Endothelial cell of umbilical vein (primary cell): ENCODE results near the gene ATN1. TPM values are rescaled to one million over a fixed set of nuclear protein-coding genes. Genes with fewer than 3 reads are reported as not detected.

Experiments
- BruUV-seq: library from RNA; stranded (reverse); fragments of 400-500 nt; replicated peaks from 2 replicates; lab custom pipeline; 2021; lab: Mats Ljungman, UMichigan
- CTCF ChIA-PET: fragments of 300-600, 350-600 bp; sonication (Branson Sonifier 250); formaldehyde crosslinking; loops from one replicate; lab custom pipeline; 2021; ENCODE audit warnings: antibody characterized with exemption, inconsistent platforms; lab: Charles Lee
- POLR2A ChIA-PET: fragments of 300-600, 350-600 bp; sonication (Branson Sonifier 250); formaldehyde crosslinking; loops from one replicate; lab custom pipeline; 2021; ENCODE audit warnings: antibody characterized with exemption, inconsistent platforms; lab: Charles Lee
- DNase-seq: peaks from one replicate; pipeline ENCODE4 v3.0.0-alpha.2; 2011; ENCODE audit warnings: low read depth, low spot score
- FAIRE-seq: peaks from 2 replicates; lab custom pipeline; 2011; peaks lifted over from hg19 to GRCh38; lab: Jason Lieb, UNC
- H2AFZ ChIP-seq: 2 replicates; pipeline ENCODE4 v1.6.0; 2012; ENCODE audit warnings: low read depth, low read length, control low read depth, inconsistent platforms
- H3K27ac ChIP-seq: 2 replicates; pipeline ENCODE4 v1.5.1; 2011; ENCODE audit warnings: low read depth, mild to moderate bottlenecking, control low read depth, low read length, moderate library complexity; ENCODE audit not compliant: insufficient read depth
- H3K27me3 ChIP-seq, 2 experiments: 2 replicates each; pipeline versions ENCODE4 v1.6.0 to v1.6.1; 2011; ENCODE audit warnings: low read length in 2 of 2, mixed read lengths in 1 of 2; ENCODE audit not compliant: control insufficient read depth in 2 of 2, insufficient read depth in 2 of 2
- H3K36me3 ChIP-seq, 2 experiments: 2 replicates in 1 of 2; 3 replicates in 1 of 2; pipeline ENCODE4 v1.5.1; 2011; ENCODE audit warnings: low read length in 2 of 2, mild to moderate bottlenecking in 1 of 2, moderate library complexity in 1 of 2; ENCODE audit not compliant: control insufficient read depth in 2 of 2, insufficient read depth in 2 of 2; ENCODE audit errors: extremely low read depth in 1 of 2
- H3K4me1 ChIP-seq: 3 replicates; pipeline ENCODE4 v1.5.1; 2011; ENCODE audit warnings: mild to moderate bottlenecking, low read length; ENCODE audit not compliant: control insufficient read depth, insufficient read depth; ENCODE audit errors: extremely low read depth
- H3K4me2 ChIP-seq: 2 replicates; pipeline ENCODE4 v1.6.1; 2011; ENCODE audit warnings: low read length, control low read depth, mixed read lengths; ENCODE audit not compliant: insufficient read depth
- H3K4me3 ChIP-seq, 3 experiments: fragments of 200-600 bp in 1 of 3; sonication (generic), shearing (Covaris generic) in 1 of 3; replicated peaks in 1 of 3; 2 replicates each; pipeline ENCODE4 v1.5.1; 2011 to 2016; ENCODE audit warnings: control low read depth in 3 of 3, low read length in 3 of 3, mild to moderate bottlenecking in 2 of 3, inconsistent platforms in 1 of 3, low read depth in 1 of 3, moderate library complexity in 1 of 3; ENCODE audit not compliant: insufficient read depth in 1 of 3
- H3K79me2 ChIP-seq: 2 replicates; pipeline ENCODE4 v1.6.0; 2012; ENCODE audit warnings: low read length, inconsistent platforms; ENCODE audit not compliant: control insufficient read depth, insufficient read depth
- H3K9ac ChIP-seq: replicated peaks from 2 replicates; pipeline ENCODE3; 2011; ENCODE audit warnings: low read length, control low read depth; ENCODE audit not compliant: insufficient read depth; ENCODE audit errors: extremely low read depth
- H3K9me1 ChIP-seq: replicated peaks from 3 replicates; pipeline ENCODE4 v1.6.0; 2011; ENCODE audit warnings: mild to moderate bottlenecking, low read length; ENCODE audit not compliant: control insufficient read depth, insufficient read depth; ENCODE audit errors: extremely low read depth
- H3K9me3 ChIP-seq: replicated peaks from 2 replicates; pipeline ENCODE4 v1.5.1; 2012; ENCODE audit warnings: low read length, inconsistent platforms; ENCODE audit not compliant: control insufficient read depth, insufficient read depth
- H4K20me1 ChIP-seq: replicated peaks from 2 replicates; pipeline ENCODE3; 2011; ENCODE audit warnings: mild to moderate bottlenecking, low read length; ENCODE audit not compliant: control insufficient read depth, insufficient read depth; ENCODE audit errors: extremely low read depth
- EZH2 ChIP-seq: IDR thresholded peaks from 2 replicates; pipeline ENCODE4 v1.6.1; 2012; ENCODE audit warnings: borderline replicate concordance, low read depth, mild to moderate bottlenecking, moderate library complexity, low read length, inconsistent platforms; ENCODE audit not compliant: severe bottlenecking
- FOS ChIP-seq: IDR thresholded peaks from 2 replicates; pipeline ENCODE4 v1.6.1; 2011; ENCODE audit warnings: mild to moderate bottlenecking, low read length, moderate library complexity, borderline replicate concordance; ENCODE audit not compliant: insufficient read depth
- GATA2 ChIP-seq: IDR thresholded peaks from 2 replicates; pipeline ENCODE4 v1.7.0; 2011; ENCODE audit warnings: low read depth, mild to moderate bottlenecking, moderate library complexity, mixed read lengths, low read length; ENCODE audit not compliant: insufficient read length, insufficient read depth
- JUN ChIP-seq: IDR thresholded peaks from 2 replicates; pipeline ENCODE4 v1.6.1; 2011; ENCODE audit warnings: borderline replicate concordance, low read depth; ENCODE audit not compliant: insufficient read length, insufficient read depth
- MYC ChIP-seq: IDR thresholded peaks from one replicate; pipeline ENCODE4 v1.6.1; 2011; ENCODE audit warnings: mild to moderate bottlenecking, low read depth, low read length
- POLR2A ChIP-seq: IDR thresholded peaks from 2 replicates; pipeline ENCODE4 v1.6.1; 2012; ENCODE audit warnings: low read depth, mild to moderate bottlenecking, control low read depth, low read length
- POLR2AphosphoS5 ChIP-seq: IDR thresholded peaks from 2 replicates; pipeline ENCODE4 v1.6.1; 2012; ENCODE audit warnings: low read depth, mild to moderate bottlenecking, control low read depth, low read length, moderate library complexity; ENCODE audit not compliant: insufficient read depth
- dilution Hi-C: fragments of 300-500 bp; cut with MboI; formaldehyde crosslinking; loops from one replicate; pipeline ENCODE4 v1.15.0; 2019; ENCODE audit warnings: low sequenced_read_pairs; ENCODE audit not compliant: extremely low pct_ligation_motif_present
- intact Hi-C: fragments of 100-400 bp; cut with micrococcal nuclease; formaldehyde crosslinking; loops from one replicate; pipeline ENCODE4 v1.10.0; 2022
- polyA plus RNA-seq, 4 experiments: library from polyadenylated mRNA; depleted of rRNA in 3 of 4; stranded (reverse) in 3 of 4; unstranded in 1 of 4; fragments of >200 nt; gene quantifications; 2 replicates each; pipeline versions ENCODE4 v1.2.1 to v1.2.3, GENCODE V29; 2011 to 2012; ENCODE audit warnings: missing spikeins in 1 of 4
- total RNA-seq: library from RNA; stranded (reverse); gene quantifications from 2 replicates; pipeline ENCODE4 v1.2.3, GENCODE V29; 2021
- TF ChIP-seq, protein P1 (sequence below), 2 donors: IDR thresholded peaks; 1 replicate in 1 of 2; 2 replicates in 1 of 2; pipeline ENCODE4 v1.5.1; 2011; ENCODE audit warnings: low read length in 2 of 2, mild to moderate bottlenecking in 2 of 2, moderate library complexity in 2 of 2, control low read depth in 1 of 2, inconsistent platforms in 1 of 2, low read depth in 1 of 2; ENCODE audit not compliant: insufficient read depth in 1 of 2; ENCODE audit errors: extremely low read depth in 1 of 2
- TF ChIP-seq, protein P2 (sequence below): IDR thresholded peaks from 2 replicates; pipeline ENCODE4 v1.6.1; 2011; ENCODE audit not compliant: insufficient read depth, insufficient read length

Gene ATN1
- total and polyA plus RNA-seq, 2 donors (not counting 3 experiments of a cell fraction or from before 2014, with no cell fraction given): 46.4 to 117 TPM

- H3K4me1 ChIP-seq: peaks cover 18% of the 10 kb centered on the region
- H2AFZ ChIP-seq: no peak overlapping the region
- no peaks in the 10 kb centered on the region for H3K9me3 ChIP-seq
- no peak for TF ChIP-seq EZH2
- TF ChIP-seq JUN: no peak
- no peak for TF ChIP-seq POLR2AphosphoS5
- no peak for TF ChIP-seq FOS
- TF ChIP-seq MYC: no peak
- TF ChIP-seq, protein P1, sequence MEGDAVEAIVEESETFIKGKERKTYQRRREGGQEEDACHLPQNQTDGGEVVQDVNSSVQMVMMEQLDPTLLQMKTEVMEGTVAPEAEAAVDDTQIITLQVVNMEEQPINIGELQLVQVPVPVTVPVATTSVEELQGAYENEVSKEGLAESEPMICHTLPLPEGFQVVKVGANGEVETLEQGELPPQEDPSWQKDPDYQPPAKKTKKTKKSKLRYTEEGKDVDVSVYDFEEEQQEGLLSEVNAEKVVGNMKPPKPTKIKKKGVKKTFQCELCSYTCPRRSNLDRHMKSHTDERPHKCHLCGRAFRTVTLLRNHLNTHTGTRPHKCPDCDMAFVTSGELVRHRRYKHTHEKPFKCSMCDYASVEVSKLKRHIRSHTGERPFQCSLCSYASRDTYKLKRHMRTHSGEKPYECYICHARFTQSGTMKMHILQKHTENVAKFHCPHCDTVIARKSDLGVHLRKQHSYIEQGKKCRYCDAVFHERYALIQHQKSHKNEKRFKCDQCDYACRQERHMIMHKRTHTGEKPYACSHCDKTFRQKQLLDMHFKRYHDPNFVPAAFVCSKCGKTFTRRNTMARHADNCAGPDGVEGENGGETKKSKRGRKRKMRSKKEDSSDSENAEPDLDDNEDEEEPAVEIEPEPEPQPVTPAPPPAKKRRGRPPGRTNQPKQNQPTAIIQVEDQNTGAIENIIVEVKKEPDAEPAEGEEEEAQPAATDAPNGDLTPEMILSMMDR (IDR thresholded peaks at IDR 0.05; ENCODE audit: extremely low read depth in 1 of 2, insufficient read depth in 1 of 2, low read depth in 1 of 2, low read length in 2 of 2): no peak
- no peak for TF ChIP-seq GATA2
- no peak for TF ChIP-seq POLR2A
- TF ChIP-seq, protein P2, sequence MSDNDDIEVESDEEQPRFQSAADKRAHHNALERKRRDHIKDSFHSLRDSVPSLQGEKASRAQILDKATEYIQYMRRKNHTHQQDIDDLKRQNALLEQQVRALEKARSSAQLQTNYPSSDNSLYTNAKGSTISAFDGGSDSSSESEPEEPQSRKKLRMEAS: no peak
- no peak overlapping the region for H3K9ac ChIP-seq
- H3K4me2 ChIP-seq: no peak overlapping the region
- no peaks in the 10 kb centered on the region for H3K79me2 ChIP-seq
- ChIA-PET POLR2A (interaction anchor here (0.5 kb wide), 1 partner anchor 976 kb away, joined by 3 read pairs; no protein-coding TSS in a partner anchor), CTCF (interaction anchor here (1.6 to 3.2 kb wide), 3 partner anchors 16 to 91 kb away, joined by 4 to 34 read pairs (median 13); partner anchors contain the start of genes C12orf57 and RNU7-1)
- H4K20me1 ChIP-seq: no peaks in the 10 kb centered on the region
- FAIRE-seq (no peak), DNase-seq (no peak)
- intact Hi-C loops (no loop called here), dilution Hi-C loops (no loop called here)
- H3K4me3 ChIP-seq: no peak overlapping the region
- no peaks in the 10 kb centered on the region for H3K9me1 ChIP-seq
- no peaks in the 10 kb centered on the region for H3K27me3 ChIP-seq
- no peak overlapping the region for H3K27ac ChIP-seq
- BruUV-seq: no TSS peak
- peaks cover 0 to 2% of the 10 kb centered on the region in 2 experiments for H3K36me3 ChIP-seq
These were observed 32.2 kb downstream of the ATN1 start for GRCh38 chr12:6959805-6960592.
